MM.1S (cell line): ENCODE results near the gene WBP1L.
A peak's percentile ranks its signal among the peaks of the same experiment; 100 is the strongest.

ENCODE experiments used
- DNase-seq: peaks from one replicate; pipeline ENCODE4 v3.0.0-alpha.2; 2015
- H2AFZ ChIP-seq: fragments of 300-600 bp; sonication (generic); 2 replicates; pipeline ENCODE4 v1.6.0; 2016; ENCODE audit warnings: antibody characterized with exemption, low read length
- H3F3A ChIP-seq: fragments of 300-600 bp; sonication (generic); 2 replicates; pipeline ENCODE4 v1.6.1; 2016; ENCODE audit warnings: mild to moderate bottlenecking, antibody characterized with exemption, low read length, moderate library complexity, mixed read lengths; ENCODE audit not compliant: insufficient read depth
- H3K27ac ChIP-seq: fragments of 300-600 bp; sonication (generic); 2 replicates; pipeline ENCODE4 v1.5.1; 2016; ENCODE audit warnings: mild to moderate bottlenecking, low read length
- H3K27me3 ChIP-seq: fragments of 300-600 bp; sonication (generic); replicated peaks from 2 replicates; pipeline ENCODE4 v1.6.0; 2016; ENCODE audit warnings: low read length; ENCODE audit not compliant: insufficient read depth
- H3K36me3 ChIP-seq: fragments of 300-600 bp; sonication (generic); replicated peaks from 2 replicates; pipeline ENCODE4 v1.6.1; 2016; ENCODE audit warnings: mild to moderate bottlenecking, low read length, mixed read lengths; ENCODE audit not compliant: insufficient read depth
- H3K4me1 ChIP-seq: fragments of 300-600 bp; sonication (generic); 2 replicates; pipeline ENCODE4 v1.6.1; 2016; ENCODE audit warnings: low read length, mixed read lengths
- H3K4me2 ChIP-seq: fragments of 300-600 bp; sonication (generic); 2 replicates; pipeline ENCODE4 v1.6.0; 2016; ENCODE audit warnings: low read depth, low read length
- H3K4me3 ChIP-seq: fragments of 300-600 bp; sonication (generic); 2 replicates; pipeline ENCODE4 v1.5.1; 2016; ENCODE audit warnings: low read length, mixed read lengths
- H3K79me2 ChIP-seq: fragments of 300-600 bp; sonication (generic); 2 replicates; pipeline ENCODE4 v1.6.1; 2016; ENCODE audit warnings: mixed run types, low read length, mixed read lengths
- H3K9ac ChIP-seq: fragments of 300-600 bp; sonication (generic); 2 replicates; pipeline ENCODE4 v1.6.1; 2016; ENCODE audit warnings: low read length, mixed read lengths
- H3K9me2 ChIP-seq: fragments of 300-600 bp; sonication (generic); replicated peaks from 2 replicates; pipeline ENCODE4 v1.6.1; 2016; ENCODE audit warnings: mild to moderate bottlenecking, low read length, mixed read lengths; ENCODE audit not compliant: insufficient read depth
- H3K9me3 ChIP-seq: fragments of 300-600 bp; sonication (generic); replicated peaks from 2 replicates; pipeline ENCODE4 v1.6.1; 2016; ENCODE audit warnings: mild to moderate bottlenecking, low read length, mixed read lengths; ENCODE audit not compliant: insufficient read depth
- H4K20me1 ChIP-seq: fragments of 300-600 bp; sonication (generic); 2 replicates; pipeline ENCODE4 v1.6.1; 2016; ENCODE audit warnings: mild to moderate bottlenecking, low read length, moderate library complexity, mixed read lengths; ENCODE audit not compliant: insufficient read depth
- CTCF ChIP-seq: fragments of 300-600 bp; sonication (generic); IDR thresholded peaks from 2 replicates; pipeline ENCODE4 v1.5.1; 2016; ENCODE audit warnings: antibody characterized with exemption, low read length, mixed read lengths
- EZH2 ChIP-seq: fragments of 300-600 bp; sonication (generic); optimal IDR thresholded peaks from 2 replicates; pipeline ENCODE3; 2017; ENCODE audit warnings: low read depth, mild to moderate bottlenecking, antibody characterized with exemption, low read length, mixed read lengths
- EZH2phosphoT487 ChIP-seq: fragments of 300-600 bp; sonication (generic); IDR thresholded peaks from 2 replicates; pipeline ENCODE4 v1.6.1; 2018; ENCODE audit warnings: antibody characterized with exemption, low read length

Gene WBP1L

GRCh38 chr10:102762401-102763015 is 18.8 kb downstream of the WBP1L start:
- Histone ChIP-seq H3K9me3 (no peaks in the 10 kb centered on the region), H3K4me3 (no peak overlapping the region), H4K20me1 (no peaks in the 10 kb centered on the region), H3K36me3 (no peaks in the 10 kb centered on the region), H3F3A (no peaks in the 10 kb centered on the region), H3K27ac (no peak overlapping the region), H3K4me1 (peaks cover 27% of the 10 kb centered on the region), H3K27me3 (no peaks in the 10 kb centered on the region), H2AFZ (no peak overlapping the region), H3K79me2 (peaks cover 49% of the 10 kb centered on the region), H3K9ac (no peak overlapping the region), H3K4me2 (no peak overlapping the region), H3K9me2 (no peaks in the 10 kb centered on the region)
- TF ChIP-seq EZH2 (no peak), CTCF (no peak), EZH2phosphoT487 (no peak)
- DNase-seq, result no peak

- Histone ChIP-seq H3K79me2 (peaks cover 51% of the 10 kb centered on the region), H3K27ac (no peak overlapping the region), H3K9ac (no peak overlapping the region), H3F3A (no peaks in the 10 kb centered on the region), H3K36me3 (no peaks in the 10 kb centered on the region), H3K9me3 (no peaks in the 10 kb centered on the region), H3K27me3 (no peaks in the 10 kb centered on the region), H2AFZ (no peak overlapping the region), H3K9me2 (no peaks in the 10 kb centered on the region), H4K20me1 (no peaks in the 10 kb centered on the region), H3K4me3 (no peak overlapping the region), H3K4me2 (no peak overlapping the region), H3K4me1 (peaks cover 30% of the 10 kb centered on the region)
- no peak for DNase-seq
- TF ChIP-seq EZH2phosphoT487 (no peak), CTCF (no peak)
Measured at GRCh38 chr10:102763037-102763607, 19.4 kb downstream of the WBP1L start.

- Histone ChIP-seq H3K4me1 (peaks cover 25% of the 10 kb centered on the region), H3K79me2 (peaks cover 45% of the 10 kb centered on the region), H3K9ac (no peak overlapping the region; the same call in 1 of the 2 replicates), H3K4me2 (no peak overlapping the region), H3K27me3 (no peaks in the 10 kb centered on the region), H3K9me2 (no peaks in the 10 kb centered on the region), H4K20me1 (no peaks in the 10 kb centered on the region), H3F3A (no peaks in the 10 kb centered on the region), H3K4me3 (no peak overlapping the region), H3K36me3 (no peaks in the 10 kb centered on the region), H3K9me3 (no peaks in the 10 kb centered on the region), H3K27ac (peak overlapping the region; percentile 42), H2AFZ (no peak overlapping the region)
- DNase-seq, result no peak
- TF ChIP-seq EZH2, result no peak
- TF ChIP-seq EZH2phosphoT487, result no peak
- TF ChIP-seq CTCF, result no peak
Measured at GRCh38 chr10:102764470-102765161, 20.9 kb downstream of the WBP1L start.
